ENCODE results near the gene AKAP1.
"Not testable (repeated sequence)": the region's sequence is repeated elsewhere in the genome, so short reads cannot be mapped to it uniquely, and the experiment has no call there.

Gene AKAP1

DNA sequence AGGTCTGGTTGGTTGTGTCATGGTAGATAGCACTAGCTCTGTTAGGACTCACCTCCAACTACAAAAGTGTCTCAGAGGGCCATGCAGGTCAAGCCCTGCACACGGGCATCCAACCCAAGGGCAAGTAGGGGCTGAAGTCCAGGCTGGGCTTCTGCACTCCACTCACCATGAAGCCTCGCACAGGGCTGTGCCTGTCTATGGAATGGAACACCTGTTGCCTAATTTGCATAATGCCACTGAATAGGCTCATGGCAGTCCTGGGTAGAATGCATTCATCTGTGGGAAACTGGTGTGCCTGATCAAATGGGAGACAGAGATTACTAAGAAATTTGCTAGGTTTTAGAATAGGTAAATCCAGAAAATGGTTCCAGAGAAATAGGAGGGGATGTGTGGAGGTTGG lies 8.0 kb upstream of the AKAP1 start:
- no peak for DNase-seq (ENCODE audit: low spot score)

GRCh38 chr17:57078274-57078673 lies 6.8 kb upstream of the AKAP1 start:
- no peak for DNase-seq (ENCODE audit: low spot score)

DNA sequence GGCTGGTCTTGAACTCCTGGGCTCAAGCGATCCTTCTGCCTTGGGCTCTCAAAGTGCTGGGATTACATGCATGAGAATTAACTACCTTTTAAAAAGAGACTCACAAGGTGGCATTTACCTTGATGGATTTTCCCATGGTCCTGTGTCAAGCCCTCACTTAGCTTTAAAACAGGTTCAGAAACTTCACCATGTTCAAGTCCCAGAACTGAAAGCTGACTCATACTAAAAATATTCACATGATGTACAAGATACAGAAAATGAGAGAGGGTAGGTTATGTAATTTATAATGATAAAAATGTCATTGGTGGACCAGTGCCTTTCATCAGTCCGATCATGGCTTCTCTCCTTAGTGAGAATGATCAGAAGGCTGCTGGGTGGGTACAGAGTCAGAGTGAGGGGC lies 4.3 kb upstream of the AKAP1 start:
- DNase-seq (ENCODE audit: low spot score): no peak

- DNase-seq (ENCODE audit: low spot score): no peak
These were observed 2.6 kb upstream of the AKAP1 start for GRCh38 chr17:57082441-57082840.

DNA sequence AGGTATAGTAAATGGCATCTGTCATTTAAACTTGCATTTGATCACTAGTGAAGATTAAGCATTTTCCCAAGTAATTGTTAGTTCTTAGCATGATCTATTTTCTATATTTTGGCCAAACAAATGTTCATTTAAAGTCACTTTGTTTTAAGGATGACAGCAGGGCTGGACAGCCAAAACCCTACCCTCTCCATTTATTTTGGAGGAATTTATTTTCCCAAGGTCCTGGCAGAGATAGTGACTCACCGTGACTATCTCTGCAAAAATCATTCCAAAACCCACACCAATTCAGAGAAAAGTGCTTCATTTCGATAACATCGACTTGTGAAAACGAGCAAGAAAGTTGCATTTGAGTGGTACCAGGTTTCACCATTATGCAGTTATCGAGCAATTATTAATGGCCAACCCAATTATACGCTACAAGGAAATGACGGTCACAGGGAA lies 665 bp upstream of the AKAP1 start:
- DNase-seq (ENCODE audit: low spot score): no peak

DNA sequence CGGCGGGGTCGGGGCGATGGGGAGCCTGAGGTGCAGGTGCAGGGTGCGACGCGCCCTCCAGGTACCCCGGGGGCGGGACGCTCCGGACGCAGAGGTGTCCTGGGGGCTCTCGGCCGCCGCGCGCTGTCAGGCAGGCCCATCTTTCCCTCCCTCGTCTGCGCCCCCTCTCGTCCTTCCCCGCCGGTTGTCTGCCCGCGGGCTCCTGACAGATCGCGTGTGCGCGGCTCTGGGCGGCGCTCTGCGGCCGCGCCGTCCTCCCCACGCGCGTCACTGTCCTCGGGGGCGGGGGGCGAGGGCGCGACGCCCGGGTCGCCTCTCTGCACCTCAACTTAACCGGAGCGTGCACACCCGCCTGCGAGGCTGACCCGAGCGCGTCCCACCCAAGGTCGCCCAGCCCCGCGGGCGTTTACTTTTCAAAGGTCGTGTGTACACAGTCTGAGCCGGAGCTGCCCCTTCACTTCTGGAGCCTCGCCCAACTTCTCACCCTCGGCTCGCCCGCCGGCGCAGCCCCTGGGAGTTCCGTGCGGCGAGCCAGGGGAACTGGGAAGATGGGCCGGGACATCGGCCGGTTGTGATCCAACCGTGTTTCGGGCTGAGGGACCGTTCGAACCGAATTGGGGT lies 512 bp downstream of the AKAP1 start:
- peak; percentile 67 for DNase-seq (ENCODE audit: low spot score)

- no peak for DNase-seq (ENCODE audit: low spot score)
These were observed 1.3 kb downstream of the AKAP1 start for GRCh38 chr17:57086069-57086930.

GRCh38 chr17:57088298-57088697 lies 3.3 kb downstream of the AKAP1 start:
- DNase-seq (ENCODE audit: low spot score): no peak

GRCh38 chr17:57089391-57089790 lies 4.3 kb downstream of the AKAP1 start:
- DNase-seq (ENCODE audit: low spot score): no peak

DNA sequence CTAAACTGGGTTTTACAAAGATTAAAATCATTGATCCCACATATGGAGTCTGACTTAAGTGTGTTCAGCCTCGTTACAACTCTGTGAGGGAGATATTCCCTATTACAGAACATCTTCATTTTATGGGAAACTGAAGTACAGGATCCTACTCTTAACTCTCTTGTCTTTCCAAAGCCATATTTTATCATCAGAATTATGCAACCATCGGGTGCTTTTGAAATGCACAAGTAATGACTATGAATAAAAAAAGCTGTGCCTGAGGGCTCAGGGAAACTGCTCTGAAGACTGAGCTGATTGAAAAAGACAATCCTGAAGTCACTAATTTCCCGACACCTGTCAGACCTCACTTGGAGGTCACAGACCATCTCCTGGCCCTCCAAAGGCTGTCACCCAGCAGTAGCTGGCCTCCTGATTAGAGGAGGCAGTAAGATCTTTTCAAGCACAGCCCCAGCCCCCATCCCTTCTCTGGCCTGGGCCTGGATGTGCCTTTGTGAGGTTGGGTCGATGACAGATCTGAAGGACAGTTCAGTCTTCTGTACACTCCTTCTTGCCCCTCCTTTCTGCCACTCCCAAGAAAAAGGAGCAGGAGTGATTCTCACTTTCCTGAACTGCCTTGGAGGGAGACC lies 5.6 kb downstream of the AKAP1 start:
- peak; percentile 56 for DNase-seq (ENCODE audit: low spot score)

DNA sequence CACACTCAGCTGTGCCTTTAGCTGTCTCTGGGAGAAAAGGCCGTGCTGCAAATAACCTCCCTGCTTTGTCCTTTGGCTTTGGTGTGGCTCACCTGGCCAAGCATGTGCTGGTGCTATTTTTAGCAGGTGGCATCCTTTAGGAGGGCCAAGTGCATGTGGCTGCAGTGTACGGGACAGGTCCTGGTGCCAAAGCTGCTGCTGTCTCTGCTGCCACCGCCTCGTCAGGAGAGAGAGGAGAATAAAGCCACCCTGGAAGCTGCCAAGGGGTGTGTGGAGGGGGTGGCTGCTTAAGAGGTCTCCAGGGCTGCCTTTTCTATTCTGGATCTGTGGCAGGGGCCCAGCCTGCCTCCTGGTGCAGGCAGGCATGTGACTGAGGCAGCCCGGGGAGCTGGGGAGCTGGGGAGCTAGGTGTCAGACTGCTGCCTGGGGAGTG lies 6.2 kb downstream of the AKAP1 start:
- DNase-seq (ENCODE audit: low spot score): peak; percentile 63

DNA sequence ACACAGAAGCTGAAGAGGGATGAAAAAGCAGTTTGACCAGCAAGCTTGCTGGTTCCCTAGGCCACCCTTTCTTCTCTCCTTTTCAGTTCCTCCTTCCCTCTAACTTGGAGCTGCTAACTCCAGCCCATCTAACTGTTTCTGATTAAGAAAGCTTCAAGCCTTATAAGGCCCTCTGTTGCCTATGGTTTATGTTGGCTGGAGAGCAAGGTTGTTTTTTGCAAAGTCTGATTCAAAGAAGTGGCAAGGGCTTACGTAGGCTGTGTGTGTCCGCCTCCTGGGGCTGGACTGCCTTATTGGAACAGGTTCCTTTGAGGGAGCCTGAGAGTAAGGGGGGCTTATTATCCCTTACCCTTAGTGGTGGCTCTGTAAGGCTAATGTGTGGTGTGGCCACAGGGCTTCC lies 7.1 kb downstream of the AKAP1 start:
- DNase-seq (ENCODE audit: low spot score): no peak

DNA sequence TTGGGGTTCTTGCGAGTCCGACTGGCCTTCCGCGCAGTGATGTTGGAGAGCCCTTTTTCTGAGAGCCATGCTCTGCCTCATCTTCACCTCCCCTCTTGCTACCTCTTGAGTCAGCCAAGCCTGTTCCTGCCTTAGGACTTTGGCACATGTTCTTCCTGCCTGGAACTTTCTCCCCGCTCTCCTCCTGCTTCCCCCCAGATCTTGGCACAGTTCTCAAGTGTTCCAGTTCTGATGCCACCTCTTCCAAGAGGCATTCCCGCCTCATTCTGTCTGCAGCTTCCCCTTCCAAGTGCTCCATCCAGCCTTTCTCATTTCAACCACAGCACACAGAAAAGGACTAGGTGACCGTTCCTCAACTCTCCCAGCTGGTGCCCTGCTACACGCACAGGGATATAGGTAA lies 7.7 kb downstream of the AKAP1 start:
- no peak for DNase-seq (ENCODE audit: low spot score)

GRCh38 chr17:57096472-57097202 lies 11.6 kb downstream of the AKAP1 start:
- DNase-seq (ENCODE audit: low spot score): no peak

- DNase-seq (ENCODE audit: low spot score): no peak
These were observed 12.9 kb downstream of the AKAP1 start for GRCh38 chr17:57097832-57098421.

GRCh38 chr17:57099165-57099564 lies 14.1 kb downstream of the AKAP1 start:
- DNase-seq (ENCODE audit: low spot score): no peak

DNA sequence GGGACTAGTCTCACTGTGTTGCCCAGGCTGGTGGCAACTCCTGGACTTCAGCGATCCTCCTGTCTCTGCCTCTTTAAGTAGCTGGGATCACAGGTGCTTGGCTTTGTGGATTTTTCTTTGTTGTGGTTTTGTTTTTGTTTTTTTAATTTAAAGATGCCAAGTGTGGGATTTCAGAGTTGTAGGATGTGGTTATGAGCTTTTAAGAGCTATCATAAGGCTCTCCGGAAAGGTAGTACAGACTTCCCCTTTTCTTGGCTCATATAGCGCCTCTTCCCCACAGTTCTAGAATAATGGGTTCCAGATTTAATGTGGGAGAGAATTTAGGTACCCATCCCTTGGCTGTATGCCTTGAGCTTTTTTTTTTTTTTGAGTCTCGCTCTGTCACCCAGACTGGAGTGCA lies 17.1 kb downstream of the AKAP1 start:
- no peak for DNase-seq (ENCODE audit: low spot score)

DNA sequence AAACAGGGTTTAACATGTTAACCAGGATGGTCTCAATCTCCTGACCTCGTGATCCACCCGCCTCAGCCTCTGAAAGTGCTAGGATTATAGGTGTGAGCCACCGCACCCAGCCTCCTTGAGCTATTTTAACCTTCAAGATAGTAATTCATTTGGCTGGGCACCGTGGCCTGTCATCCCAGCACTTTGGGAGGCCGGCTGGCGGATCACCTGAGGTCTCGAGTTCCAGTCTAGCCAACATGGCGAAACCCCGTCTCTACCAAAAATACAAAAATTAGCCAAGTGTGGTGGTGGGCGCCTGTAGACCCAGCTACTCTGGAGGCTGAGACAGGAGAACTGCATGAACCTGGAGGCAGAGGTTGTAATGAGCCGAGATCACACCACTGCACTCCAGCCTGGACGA lies 17.6 kb downstream of the AKAP1 start:
- DNase-seq (ENCODE audit: low spot score): not testable (repeated sequence)

- no peak for DNase-seq (ENCODE audit: low spot score)
These were observed 19.6 kb downstream of the AKAP1 start for GRCh38 chr17:57104461-57105175.

- no peak for DNase-seq (ENCODE audit: low spot score)
These were observed 20.5 kb downstream of the AKAP1 start for GRCh38 chr17:57105591-57105990.

GRCh38 chr17:57106107-57106835 lies 21.2 kb downstream of the AKAP1 start:
- no peak for DNase-seq (ENCODE audit: low spot score)
